B cell (primary cell): Measurements from ENCODE around the gene ABCB7. TPM values are rescaled to one million over a fixed set of nuclear protein-coding genes. Genes with fewer than 3 reads are reported as not detected.

Experiments
- ATAC-seq: fragments of 200-7000 bp; cut with Tn5 transposase; one replicate; pipeline ENCODE4 v1.10.0; 2021; ENCODE audit warnings: low read depth, mild to moderate bottlenecking, moderate number of reproducible peaks, moderate library complexity
- CTCF ChIA-PET: fragments of 350-600 bp; sonication (Branson Sonifier 250); formaldehyde crosslinking; loops from one replicate; lab custom pipeline; 2021; ENCODE audit warnings: antibody characterized with exemption, inconsistent platforms; lab: Charles Lee
- POLR2A ChIA-PET: fragments of 350-600 bp; sonication (Branson Sonifier 250); formaldehyde crosslinking; loops from one replicate; lab custom pipeline; 2021; ENCODE audit warnings: antibody characterized with exemption; lab: Charles Lee
- DNase-seq: peaks from one replicate; pipeline ENCODE4 v3.0.0; 2013
- H2AFZ ChIP-seq: 2 replicates; pipeline ENCODE4 v1.6.1; 2012; ENCODE audit warnings: mild to moderate bottlenecking, low read depth, low read length; ENCODE audit not compliant: insufficient read depth, poor library complexity, severe bottlenecking
- H3K27ac ChIP-seq, 2 donors: 1 replicate in 1 of 2; 2 replicates in 1 of 2; pipeline ENCODE4 v1.5.1; 2012 to 2013; ENCODE audit warnings: low read length in 2 of 2, mild to moderate bottlenecking in 2 of 2, moderate library complexity in 1 of 2
- H3K27me3 ChIP-seq, 4 experiments: fragments of 200-600 bp in 1 of 4; sonication (generic) in 1 of 4; replicated peaks in 1 of 4; 1 replicate in 2 of 4; 2 replicates in 2 of 4; pipeline versions ENCODE4 v1.6.1 to v1.7.0; 2013 to 2016; ENCODE audit warnings: low read length in 3 of 4, mild to moderate bottlenecking in 2 of 4, mixed read lengths in 1 of 4, moderate library complexity in 1 of 4; ENCODE audit not compliant: insufficient read depth in 4 of 4, control insufficient read depth in 3 of 4; ENCODE audit errors: control extremely low read depth in 1 of 4
- H3K36me3 ChIP-seq, 2 experiments: replicated peaks in 1 of 2; 1 replicate in 1 of 2; 2 replicates in 1 of 2; pipeline versions ENCODE4 v1.6.1 to v1.7.1; 2013; ENCODE audit warnings: low read length in 1 of 2; ENCODE audit not compliant: insufficient read depth in 2 of 2, control insufficient read depth in 1 of 2; ENCODE audit errors: control extremely low read depth in 1 of 2, extremely low read depth in 1 of 2
- H3K4me1 ChIP-seq, 2 donors: fragments of 200-600 bp in 1 of 2; sonication (generic) in 1 of 2; 1 replicate in 1 of 2; 2 replicates in 1 of 2; pipeline versions ENCODE4 v1.5.1 to v1.6.1; 2013 to 2017; ENCODE audit warnings: low read length in 2 of 2; ENCODE audit not compliant: control insufficient read depth in 2 of 2, insufficient read depth in 2 of 2
- H3K4me2 ChIP-seq: replicated peaks from 2 replicates; pipeline ENCODE3; 2012; ENCODE audit warnings: mild to moderate bottlenecking, low read depth, low read length; ENCODE audit not compliant: poor library complexity, severe bottlenecking
- H3K4me3 ChIP-seq, 5 experiments: fragments of 200-600 bp in 1 of 5; sonication (generic) in 1 of 5; 1 replicate in 3 of 5; 2 replicates in 2 of 5; pipeline versions ENCODE4 v1.5.1 to v1.7.0; 2011 to 2016; ENCODE audit warnings: low read length in 4 of 5, mild to moderate bottlenecking in 4 of 5, low read depth in 2 of 5, control low read depth in 1 of 5, moderate library complexity in 1 of 5; ENCODE audit not compliant: insufficient read depth in 1 of 5; ENCODE audit errors: control extremely low read depth in 1 of 5, extremely low read depth in 1 of 5
- H3K79me2 ChIP-seq: fragments of 200-600 bp; sonication (generic); one replicate; pipeline ENCODE4 v1.6.0; 2016; ENCODE audit warnings: low read length; ENCODE audit not compliant: control insufficient read depth, insufficient read depth
- H3K9ac ChIP-seq: fragments of 200-600 bp; sonication (generic); 2 replicates; pipeline ENCODE4 v1.6.1; 2017; ENCODE audit warnings: mild to moderate bottlenecking, low read length, moderate library complexity
- H3K9me3 ChIP-seq, 3 donors: one replicate each; pipeline versions ENCODE4 v1.6.1 to v1.7.1; 2013; ENCODE audit warnings: low read length in 2 of 3; ENCODE audit not compliant: control insufficient read depth in 2 of 3, insufficient read depth in 1 of 3; ENCODE audit errors: control extremely low read depth in 1 of 3
- H4K20me1 ChIP-seq: 2 replicates; pipeline ENCODE4 v1.6.0; 2012; ENCODE audit warnings: mild to moderate bottlenecking, low read length; ENCODE audit not compliant: insufficient read depth, control insufficient read depth, poor library complexity, severe bottlenecking
- H3K27ac Mint-ChIP-seq: one replicate; pipeline ENCODE4 v1.8.0; 2021; ENCODE audit warnings: mixed read lengths
- H3K27me3 Mint-ChIP-seq: one replicate; pipeline ENCODE4 v1.8.0; 2021; ENCODE audit warnings: mixed read lengths
- H3K4me1 Mint-ChIP-seq: one replicate; pipeline ENCODE4 v1.8.0; 2021; ENCODE audit warnings: mixed read lengths
- H3K4me3 Mint-ChIP-seq: one replicate; pipeline ENCODE4 v1.8.0; 2021; ENCODE audit warnings: mixed read lengths
- H3K9me3 Mint-ChIP-seq: one replicate; pipeline ENCODE4 v1.8.0; 2022; ENCODE audit warnings: mixed read lengths; ENCODE audit not compliant: insufficient read depth
- CTCF ChIP-seq: fragments of 200-600 bp; IDR thresholded peaks from one replicate; pipeline ENCODE4 v1.8.0; 2022; ENCODE audit warnings: antibody characterized with exemption, mild to moderate bottlenecking
- EZH2 ChIP-seq: IDR thresholded peaks from 2 replicates; pipeline ENCODE4 v1.6.1; 2012; ENCODE audit warnings: borderline replicate concordance, low read depth, mild to moderate bottlenecking, moderate library complexity, low read length; ENCODE audit not compliant: insufficient read depth, poor library complexity, severe bottlenecking
- WGBS: methylation state at CpG from one replicate; pipeline ENCODE4 v1.1.5; 2013; ENCODE audit warnings: missing lambda C conversion rate; ENCODE audit not compliant: insufficient coverage; 5-methylcytosine and 5-hydroxymethylcytosine counted together
- intact Hi-C: fragments of 100-400 bp; cut with micrococcal nuclease; formaldehyde crosslinking; loops from one replicate; pipeline ENCODE4 v1.10.0; 2022
- polyA plus RNA-seq: library from polyadenylated mRNA; depleted of rRNA; stranded (reverse); fragments of >200 nt; gene quantifications from 2 replicates; pipeline ENCODE4 v1.2.3, GENCODE V29; 2012
- total RNA-seq, 2 donors: library from RNA; stranded (reverse); fragments of 120-200 nt in 1 of 2; gene quantifications; 1 replicate in 1 of 2; 2 replicates in 1 of 2; pipeline versions ENCODE4 v1.2.3 to v1.2.4, GENCODE V29; 2013 to 2022

ABCB7 gene
- total and polyA plus RNA-seq, 2 donors (not counting 1 experiment from before 2014, with no cell fraction given), result 17.8 to 34.7 TPM

- Mint-ChIP-seq H3K9me3 (no peaks in the 10 kb centered on the region), H3K27ac (no peak overlapping the region), H3K4me1 (no peaks in the 10 kb centered on the region), H3K4me3 (no peak overlapping the region), H3K27me3 (no peaks in the 10 kb centered on the region)
- Histone ChIP-seq H3K79me2 (no peaks in the 10 kb centered on the region), H3K9ac (no peak overlapping the region), H3K36me3 (peaks cover 0 to 3% of the 10 kb centered on the region in 2 experiments), H4K20me1 (no peaks in the 10 kb centered on the region), H3K27ac (no peak overlapping the region), H3K4me1 (no peaks in the 10 kb centered on the region), H3K27me3 (no peaks in the 10 kb centered on the region), H3K9me3 (no peaks in the 10 kb centered on the region), H3K4me2 (no peak overlapping the region), H2AFZ (no peak overlapping the region), H3K4me3 (no peak overlapping the region)
- DNase-seq, result no peak
- TF ChIP-seq EZH2 (no peak), CTCF (no peak)
- intact Hi-C loops, result no loop called here
- ChIA-PET CTCF (no interaction called here), POLR2A (no interaction called here)
- no peak for ATAC-seq
- no CpG with 5 or more reads among the region's 2 CpGs for WGBS
Measured at GRCh38 chrX:75067931-75068330, 88.2 kb downstream of the ABCB7 start.

- Mint-ChIP-seq H3K4me3 (no peak overlapping the region), H3K9me3 (no peaks in the 10 kb centered on the region), H3K27me3 (no peaks in the 10 kb centered on the region), H3K4me1 (no peaks in the 10 kb centered on the region), H3K27ac (no peak overlapping the region)
- ATAC-seq (no peak), DNase-seq (no peak)
- intact Hi-C loops, result no loop called here
- no peak overlapping the region for H3K27ac ChIP-seq
- TF ChIP-seq CTCF, result no peak
- TF ChIP-seq EZH2, result no peak
- POLR2A ChIA-PET, result no interaction called here
- no peaks in the 10 kb centered on the region for H4K20me1 ChIP-seq
- H3K27me3 ChIP-seq, result no peaks in the 10 kb centered on the region
- H2AFZ ChIP-seq, result no peak overlapping the region
- no peaks in the 10 kb centered on the region for H3K79me2 ChIP-seq
- no peaks in the 10 kb centered on the region for H3K4me1 ChIP-seq
- CTCF ChIA-PET, result no interaction called here
- H3K9me3 ChIP-seq, result no peaks in the 10 kb centered on the region
- H3K4me3 ChIP-seq, result no peak overlapping the region
- no peak overlapping the region for H3K9ac ChIP-seq
- WGBS, result no CpG with 5 or more reads among the region's 1 CpG
- H3K36me3 ChIP-seq, result peaks cover 3 to 18% of the 10 kb centered on the region in 2 experiments
- no peak overlapping the region for H3K4me2 ChIP-seq
Measured at GRCh38 chrX:75061701-75062100, 94.4 kb downstream of the ABCB7 start.
